Keratinocyte (primary cell): ENCODE measurements around the gene DENND1C.

Source experiments
- EZH2 ChIP-seq: IDR thresholded peaks from one replicate; pipeline ENCODE4 v1.6.1; 2012; ENCODE audit warnings: inconsistent platforms, mild to moderate bottlenecking, low read length, moderate library complexity
- TF ChIP-seq, protein P1 (sequence below), 3 experiments: IDR thresholded peaks in 1 of 3; conservative IDR thresholded peaks in 1 of 3; optimal IDR thresholded peaks in 1 of 3; 2 replicates in 2 of 3; 3 replicates in 1 of 3; pipeline versions ENCODE3 to v1.5.1; 2011; ENCODE audit warnings: low read length in 3 of 3, mild to moderate bottlenecking in 3 of 3, moderate library complexity in 2 of 3, control low read depth in 1 of 3, inconsistent platforms in 1 of 3; ENCODE audit not compliant: insufficient read depth in 2 of 3; ENCODE audit errors: extremely low read depth in 1 of 3

DNA sequence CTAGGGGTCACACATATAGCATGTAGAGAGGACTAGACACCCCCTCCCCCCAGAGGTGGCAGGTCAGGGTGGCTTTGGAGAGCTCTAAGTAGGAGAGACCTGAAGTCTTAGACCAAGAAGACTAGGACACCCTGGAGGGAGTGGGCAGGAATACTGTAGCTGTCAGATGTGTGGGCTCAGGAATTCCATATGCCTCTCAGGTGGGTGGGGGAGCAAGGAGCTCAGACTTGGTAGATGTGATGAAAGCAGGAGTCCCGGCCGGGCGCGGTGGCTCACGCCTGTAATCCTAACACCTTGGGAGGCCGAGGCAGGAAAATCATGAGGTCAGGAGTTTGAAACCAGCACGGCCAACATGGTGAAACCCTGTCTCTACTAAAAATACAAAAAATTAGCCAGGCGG is 15.9 kb downstream of the DENND1C start:
- TF ChIP-seq, protein P1, sequence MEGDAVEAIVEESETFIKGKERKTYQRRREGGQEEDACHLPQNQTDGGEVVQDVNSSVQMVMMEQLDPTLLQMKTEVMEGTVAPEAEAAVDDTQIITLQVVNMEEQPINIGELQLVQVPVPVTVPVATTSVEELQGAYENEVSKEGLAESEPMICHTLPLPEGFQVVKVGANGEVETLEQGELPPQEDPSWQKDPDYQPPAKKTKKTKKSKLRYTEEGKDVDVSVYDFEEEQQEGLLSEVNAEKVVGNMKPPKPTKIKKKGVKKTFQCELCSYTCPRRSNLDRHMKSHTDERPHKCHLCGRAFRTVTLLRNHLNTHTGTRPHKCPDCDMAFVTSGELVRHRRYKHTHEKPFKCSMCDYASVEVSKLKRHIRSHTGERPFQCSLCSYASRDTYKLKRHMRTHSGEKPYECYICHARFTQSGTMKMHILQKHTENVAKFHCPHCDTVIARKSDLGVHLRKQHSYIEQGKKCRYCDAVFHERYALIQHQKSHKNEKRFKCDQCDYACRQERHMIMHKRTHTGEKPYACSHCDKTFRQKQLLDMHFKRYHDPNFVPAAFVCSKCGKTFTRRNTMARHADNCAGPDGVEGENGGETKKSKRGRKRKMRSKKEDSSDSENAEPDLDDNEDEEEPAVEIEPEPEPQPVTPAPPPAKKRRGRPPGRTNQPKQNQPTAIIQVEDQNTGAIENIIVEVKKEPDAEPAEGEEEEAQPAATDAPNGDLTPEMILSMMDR (optimal IDR thresholded peaks at IDR 0.05 in 1 of 3, IDR thresholded peaks at IDR 0.05 in 1 of 3, conservative IDR thresholded peaks at IDR 0.05 in 1 of 3; ENCODE audit: extremely low read depth in 1 of 3, insufficient read depth in 2 of 3, low read length in 3 of 3), result no peak
- TF ChIP-seq EZH2, result no peak
